GM12878 (cell line): ENCODE results near the gene PPEF1.

ENCODE experiments used
- CHD4 ChIP-seq: fragments of 200-600 bp; sonication (generic); IDR thresholded peaks from 2 replicates; pipeline ENCODE4 v1.6.1; 2016; ENCODE audit warnings: mild to moderate bottlenecking
- SMARCA5 ChIP-seq: fragments of 450-650 bp; IDR thresholded peaks from 2 replicates; pipeline ENCODE4 v1.6.1; 2017; ENCODE audit warnings: mild to moderate bottlenecking

DNA sequence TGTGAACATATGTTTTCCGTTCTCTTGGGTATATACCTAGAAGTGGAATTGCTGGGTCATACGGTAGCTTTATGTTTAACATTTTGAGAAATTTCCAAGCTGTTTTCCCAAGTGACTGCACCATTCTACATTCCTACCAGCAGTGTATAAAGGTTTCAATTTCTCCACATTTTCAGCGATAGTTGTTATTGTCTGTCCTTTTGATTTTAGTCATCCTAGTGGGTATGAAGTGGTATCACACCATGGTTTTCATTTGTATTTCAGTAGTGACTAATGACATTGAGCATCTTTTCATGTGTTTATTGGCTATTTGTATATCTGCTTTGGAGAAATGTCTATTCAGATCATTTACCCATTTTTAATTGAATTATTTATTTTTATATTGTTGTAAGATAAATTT lies 2.4 kb downstream of the PPEF1 start:
- TF ChIP-seq SMARCA5, result no peak
- TF ChIP-seq CHD4, result no peak
